OCI-LY7 (cell line): ENCODE results near the gene AOC3. TPM values are rescaled to one million over a fixed set of nuclear protein-coding genes. Genes with fewer than 3 reads are reported as not detected.

ENCODE experiments used
- BruUV-seq: library from RNA; stranded (reverse); fragments of 400-500 nt; replicated peaks from 2 replicates; lab custom pipeline; 2021; lab: Mats Ljungman, UMichigan
- CTCF ChIA-PET: fragments of 300-600 bp; sonication (Branson Sonifier 250); formaldehyde crosslinking; loops from one replicate; lab custom pipeline; 2022; ENCODE audit warnings: antibody characterized with exemption; ENCODE audit not compliant: unreplicated experiment; lab: Charles Lee
- POLR2A ChIA-PET: fragments of 300-600 bp; sonication (Branson Sonifier 250); formaldehyde crosslinking; loops from one replicate; lab custom pipeline; 2022; ENCODE audit warnings: antibody characterized with exemption; lab: Charles Lee
- DNase-seq: peaks from one replicate; pipeline ENCODE4 v3.0.0-alpha.2; 2015; ENCODE audit warnings: low spot score
- H2AFZ ChIP-seq: fragments of 200-600 bp; sonication (generic), shearing (Covaris generic); 2 replicates; pipeline ENCODE4 v1.6.1; 2014; ENCODE audit warnings: mild to moderate bottlenecking, antibody characterized with exemption, low read length, moderate library complexity
- H3K27ac ChIP-seq: fragments of 200-600 bp; sonication (generic); 2 replicates; pipeline ENCODE4 v1.5.1; 2014; ENCODE audit warnings: mixed run types, low read depth, mild to moderate bottlenecking, moderate library complexity, low read length, inconsistent platforms; ENCODE audit not compliant: poor library complexity, severe bottlenecking
- H3K36me3 ChIP-seq: fragments of 200-600 bp; sonication (generic); 2 replicates; pipeline ENCODE4 v1.6.1; 2014; ENCODE audit warnings: mild to moderate bottlenecking, antibody characterized with exemption, low read length, moderate library complexity, mixed read lengths; ENCODE audit not compliant: insufficient read depth
- H3K4me1 ChIP-seq: fragments of 200-600 bp; sonication (generic); 2 replicates; pipeline ENCODE4 v1.5.1; 2014; ENCODE audit warnings: mild to moderate bottlenecking, low read length; ENCODE audit not compliant: insufficient read depth, poor library complexity, severe bottlenecking
- H3K4me2 ChIP-seq: fragments of 200-600 bp; sonication (generic); 2 replicates; pipeline ENCODE4 v1.6.1; 2014; ENCODE audit warnings: mild to moderate bottlenecking, low read length
- H3K4me3 ChIP-seq: fragments of 200-600 bp; sonication (generic); 2 replicates; pipeline ENCODE4 v1.5.1; 2014; ENCODE audit warnings: mild to moderate bottlenecking, low read depth, low read length; ENCODE audit not compliant: poor library complexity, severe bottlenecking
- H3K79me2 ChIP-seq: fragments of 200-600 bp; sonication (generic); 2 replicates; pipeline ENCODE4 v1.6.1; 2016; ENCODE audit warnings: low read depth, mild to moderate bottlenecking, low read length, moderate library complexity, mixed read lengths; ENCODE audit not compliant: insufficient read depth
- H3K9me2 ChIP-seq: fragments of 200-600 bp; sonication (generic); 2 replicates; pipeline ENCODE4 v1.6.1; 2016; ENCODE audit warnings: mild to moderate bottlenecking, low read length, mixed read lengths; ENCODE audit not compliant: insufficient read depth
- H3K9me3 ChIP-seq: fragments of 200-600 bp; sonication (generic); 2 replicates; pipeline ENCODE4 v1.6.1; 2014; ENCODE audit warnings: mild to moderate bottlenecking, mixed run types, low read length, mixed read lengths
- H4K20me1 ChIP-seq: fragments of 200-600 bp; sonication (generic); 2 replicates; pipeline ENCODE4 v1.6.1; 2014; ENCODE audit warnings: mild to moderate bottlenecking, antibody characterized with exemption, low read length, moderate library complexity, mixed read lengths; ENCODE audit not compliant: insufficient read depth
- CTCF ChIP-seq: fragments of 200-600 bp; sonication (generic); conservative IDR thresholded peaks from 2 replicates; pipeline ENCODE4 v1.5.1; 2014; ENCODE audit warnings: mild to moderate bottlenecking, antibody characterized with exemption, low read length, moderate library complexity, mixed read lengths
- EZH2phosphoT487 ChIP-seq: fragments of 200-600 bp; sonication (generic); IDR thresholded peaks from 2 replicates; pipeline ENCODE4 v1.6.1; 2018; ENCODE audit warnings: low read depth, borderline replicate concordance, mild to moderate bottlenecking, mixed run types, antibody characterized with exemption, low read length, moderate library complexity, mixed read lengths
- intact Hi-C: fragments of 100-400 bp; cut with micrococcal nuclease; formaldehyde crosslinking; loops from one replicate; pipeline ENCODE4 v1.10.0; 2022; ENCODE audit not compliant: unreplicated experiment
- total RNA-seq, 2 experiments: library from RNA; depleted of rRNA in 1 of 2; stranded (reverse); fragments of >200 nt in 1 of 2; shearing (Covaris generic) in 1 of 2; gene quantifications; 2 replicates each; pipeline ENCODE4 v1.2.3, GENCODE V29; 2014 to 2022

AOC3 gene
- total RNA-seq, 2 experiments from 2014 or later: 0.73 to 2.5 TPM

DNA sequence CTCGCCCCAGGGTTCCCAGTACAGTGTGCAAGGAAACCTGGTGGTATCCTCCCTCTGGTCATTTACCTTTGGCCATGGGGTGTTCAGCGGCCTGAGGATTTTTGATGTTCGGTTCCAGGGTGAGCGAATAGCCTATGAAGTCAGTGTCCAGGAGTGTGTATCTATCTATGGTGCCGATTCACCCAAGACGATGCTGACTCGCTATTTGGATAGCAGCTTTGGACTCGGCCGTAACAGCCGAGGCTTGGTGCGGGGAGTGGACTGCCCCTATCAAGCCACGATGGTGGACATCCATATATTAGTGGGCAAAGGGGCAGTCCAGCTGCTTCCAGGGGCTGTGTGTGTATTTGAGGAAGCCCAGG is 5.5 kb upstream of the AOC3 start:
- no peak for DNase-seq
- TF ChIP-seq EZH2phosphoT487: no peak
- Histone ChIP-seq H3K9me3 (no peaks in the 10 kb centered on the region), H3K9me2 (no peaks in the 10 kb centered on the region), H3K4me2 (no peak overlapping the region), H3K27ac (no peak overlapping the region), H3K79me2 (no peaks in the 10 kb centered on the region), H4K20me1 (no peaks in the 10 kb centered on the region), H3K4me3 (no peak overlapping the region), H2AFZ (no peak overlapping the region), H3K4me1 (no peaks in the 10 kb centered on the region), H3K36me3 (peaks cover 55% of the 10 kb centered on the region)
- CTCF ChIA-PET: no interaction called here
- BruUV-seq: no TSS peak
- intact Hi-C loops: no loop called here
- POLR2A ChIA-PET: interaction anchor here (0.7 kb wide), 1 partner anchor 13 kb away, joined by 3 read pairs; no protein-coding TSS in a partner anchor

- Histone ChIP-seq H3K9me2 (no peaks in the 10 kb centered on the region), H3K4me3 (no peak overlapping the region), H3K4me2 (no peak overlapping the region), H4K20me1 (no peaks in the 10 kb centered on the region), H2AFZ (no peak overlapping the region), H3K79me2 (no peaks in the 10 kb centered on the region), H3K9me3 (no peaks in the 10 kb centered on the region), H3K4me1 (no peaks in the 10 kb centered on the region), H3K27ac (no peak overlapping the region), H3K36me3 (peaks cover 52% of the 10 kb centered on the region)
- POLR2A ChIA-PET: interaction anchor here (0.7 kb wide), 1 partner anchor 13 kb away, joined by 3 read pairs; no protein-coding TSS in a partner anchor
- TF ChIP-seq EZH2phosphoT487 (no peak), CTCF (no peak)
- CTCF ChIA-PET: no interaction called here
- intact Hi-C loops: no loop called here
- no TSS peak for BruUV-seq
- DNase-seq: no peak
These were observed 4.9 kb upstream of the AOC3 start for GRCh38 chr17:42845918-42846593.

DNA sequence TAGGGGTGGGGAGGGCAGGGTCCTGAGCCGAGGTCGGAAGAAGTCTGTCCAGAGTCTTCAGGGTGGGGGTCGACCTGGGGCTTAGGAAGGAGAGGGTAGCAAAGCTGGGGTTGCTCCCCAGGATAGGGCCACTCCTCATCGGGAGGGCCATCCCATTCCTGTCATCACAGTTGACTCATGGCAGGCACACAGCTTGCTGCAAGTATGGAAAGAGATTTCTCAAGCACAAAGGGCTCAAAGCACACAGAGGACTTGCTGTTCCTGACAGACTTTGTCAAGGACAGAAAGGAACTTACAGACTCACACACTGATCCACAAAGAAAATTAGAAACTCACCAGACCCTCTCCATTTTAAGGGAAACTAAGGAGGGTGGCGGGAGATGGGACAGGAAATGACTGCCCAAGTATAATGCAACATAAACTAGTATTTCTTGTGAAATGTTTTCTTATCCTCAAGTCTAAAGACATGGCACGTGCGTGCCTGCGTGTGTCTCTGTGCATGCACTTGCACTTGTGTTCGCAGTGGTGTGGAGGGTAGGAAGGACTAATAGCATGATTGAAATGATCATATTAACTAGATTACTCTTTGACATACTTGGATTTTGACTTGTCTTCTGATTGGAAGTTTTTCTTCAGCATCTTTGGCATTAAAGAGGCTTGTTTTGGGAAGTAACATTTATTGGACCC is 4.3 kb upstream of the AOC3 start:
- CTCF ChIA-PET: no interaction called here
- H3K4me1 ChIP-seq: no peaks in the 10 kb centered on the region
- no peak for DNase-seq
- no peaks in the 10 kb centered on the region for H3K9me2 ChIP-seq
- H4K20me1 ChIP-seq: no peaks in the 10 kb centered on the region
- intact Hi-C loops: no loop called here
- H3K4me2 ChIP-seq: no peak overlapping the region
- H3K79me2 ChIP-seq: no peaks in the 10 kb centered on the region
- no peaks in the 10 kb centered on the region for H3K9me3 ChIP-seq
- POLR2A ChIA-PET: no interaction called here
- peaks cover 45% of the 10 kb centered on the region for H3K36me3 ChIP-seq
- TF ChIP-seq CTCF: no peak
- TF ChIP-seq EZH2phosphoT487: no peak
- H3K27ac ChIP-seq: no peak overlapping the region
- H2AFZ ChIP-seq: no peak overlapping the region
- H3K4me3 ChIP-seq: no peak overlapping the region
- BruUV-seq: no TSS peak
